PFSK-1 (cell line): ENCODE results near the gene MIPOL1.

Experiments used
- FOXP2 ChIP-seq: optimal IDR thresholded peaks from 2 replicates; pipeline ENCODE3; 2011; ENCODE audit warnings: borderline replicate concordance, control low read depth, inconsistent platforms; ENCODE audit not compliant: insufficient read depth; ENCODE audit errors: extremely low read length, extremely low read depth
- POLR2AphosphoS5 ChIP-seq: IDR thresholded peaks from 2 replicates; pipeline ENCODE4 v1.6.1; 2012; ENCODE audit warnings: low read depth, mild to moderate bottlenecking, control low read depth, low read length, moderate library complexity
- SIN3A ChIP-seq: IDR thresholded peaks from 2 replicates; pipeline ENCODE4 v1.6.1; 2012; ENCODE audit warnings: mild to moderate bottlenecking, low read length, moderate library complexity, borderline replicate concordance; ENCODE audit not compliant: insufficient read depth
- TF ChIP-seq, protein P1 (sequence below), 2 experiments: IDR thresholded peaks; 2 replicates each; pipeline versions ENCODE4 v1.6.1 to v1.8.0; 2011 to 2012; ENCODE audit warnings: low read depth in 2 of 2, low read length in 2 of 2, control low read depth in 1 of 2, inconsistent platforms in 1 of 2, mild to moderate bottlenecking in 1 of 2, moderate library complexity in 1 of 2; ENCODE audit not compliant: insufficient read depth in 1 of 2

DNA sequence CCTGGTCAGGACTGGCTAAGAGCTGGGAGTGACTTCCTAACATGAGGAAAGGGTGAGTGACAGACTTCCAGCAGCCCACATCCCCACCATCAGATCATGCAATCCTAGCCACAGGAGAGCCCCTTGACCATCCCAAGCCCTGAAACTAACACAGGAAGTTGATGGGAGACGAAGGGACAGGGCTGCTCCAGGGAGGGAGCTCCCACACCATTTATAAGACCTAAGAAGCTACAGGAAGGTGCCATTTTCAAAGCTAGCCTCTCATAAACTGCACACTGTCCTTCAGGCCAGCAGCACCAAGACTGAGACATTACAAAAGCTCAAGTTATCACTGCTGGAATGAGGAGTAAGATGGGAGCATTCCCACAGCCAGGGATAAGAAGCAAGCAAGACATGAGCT is 44.7 kb upstream of the MIPOL1 start:
- TF ChIP-seq POLR2AphosphoS5: no peak
- no peak for TF ChIP-seq SIN3A
- TF ChIP-seq FOXP2: no peak
- TF ChIP-seq, protein P1, sequence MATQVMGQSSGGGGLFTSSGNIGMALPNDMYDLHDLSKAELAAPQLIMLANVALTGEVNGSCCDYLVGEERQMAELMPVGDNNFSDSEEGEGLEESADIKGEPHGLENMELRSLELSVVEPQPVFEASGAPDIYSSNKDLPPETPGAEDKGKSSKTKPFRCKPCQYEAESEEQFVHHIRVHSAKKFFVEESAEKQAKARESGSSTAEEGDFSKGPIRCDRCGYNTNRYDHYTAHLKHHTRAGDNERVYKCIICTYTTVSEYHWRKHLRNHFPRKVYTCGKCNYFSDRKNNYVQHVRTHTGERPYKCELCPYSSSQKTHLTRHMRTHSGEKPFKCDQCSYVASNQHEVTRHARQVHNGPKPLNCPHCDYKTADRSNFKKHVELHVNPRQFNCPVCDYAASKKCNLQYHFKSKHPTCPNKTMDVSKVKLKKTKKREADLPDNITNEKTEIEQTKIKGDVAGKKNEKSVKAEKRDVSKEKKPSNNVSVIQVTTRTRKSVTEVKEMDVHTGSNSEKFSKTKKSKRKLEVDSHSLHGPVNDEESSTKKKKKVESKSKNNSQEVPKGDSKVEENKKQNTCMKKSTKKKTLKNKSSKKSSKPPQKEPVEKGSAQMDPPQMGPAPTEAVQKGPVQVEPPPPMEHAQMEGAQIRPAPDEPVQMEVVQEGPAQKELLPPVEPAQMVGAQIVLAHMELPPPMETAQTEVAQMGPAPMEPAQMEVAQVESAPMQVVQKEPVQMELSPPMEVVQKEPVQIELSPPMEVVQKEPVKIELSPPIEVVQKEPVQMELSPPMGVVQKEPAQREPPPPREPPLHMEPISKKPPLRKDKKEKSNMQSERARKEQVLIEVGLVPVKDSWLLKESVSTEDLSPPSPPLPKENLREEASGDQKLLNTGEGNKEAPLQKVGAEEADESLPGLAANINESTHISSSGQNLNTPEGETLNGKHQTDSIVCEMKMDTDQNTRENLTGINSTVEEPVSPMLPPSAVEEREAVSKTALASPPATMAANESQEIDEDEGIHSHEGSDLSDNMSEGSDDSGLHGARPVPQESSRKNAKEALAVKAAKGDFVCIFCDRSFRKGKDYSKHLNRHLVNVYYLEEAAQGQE (IDR thresholded peaks at IDR 0.05; ENCODE audit: insufficient read depth in 1 of 2, low read depth in 2 of 2, low read length in 2 of 2): no peak
